Measurements from ENCODE around the gene MLXIP. TPM values are rescaled to one million over a fixed set of nuclear protein-coding genes. Genes with fewer than 3 reads are reported as not detected.
A peak's percentile ranks its signal among the peaks of the same experiment; 100 is the strongest.

The MLXIP gene
- total and polyA plus RNA-seq, 9 of the 15 experiments (the other 6 are each of a cell fraction or from before 2014, with no cell fraction given), result 2.2 to 66.3 (median 18.1) TPM

DNA sequence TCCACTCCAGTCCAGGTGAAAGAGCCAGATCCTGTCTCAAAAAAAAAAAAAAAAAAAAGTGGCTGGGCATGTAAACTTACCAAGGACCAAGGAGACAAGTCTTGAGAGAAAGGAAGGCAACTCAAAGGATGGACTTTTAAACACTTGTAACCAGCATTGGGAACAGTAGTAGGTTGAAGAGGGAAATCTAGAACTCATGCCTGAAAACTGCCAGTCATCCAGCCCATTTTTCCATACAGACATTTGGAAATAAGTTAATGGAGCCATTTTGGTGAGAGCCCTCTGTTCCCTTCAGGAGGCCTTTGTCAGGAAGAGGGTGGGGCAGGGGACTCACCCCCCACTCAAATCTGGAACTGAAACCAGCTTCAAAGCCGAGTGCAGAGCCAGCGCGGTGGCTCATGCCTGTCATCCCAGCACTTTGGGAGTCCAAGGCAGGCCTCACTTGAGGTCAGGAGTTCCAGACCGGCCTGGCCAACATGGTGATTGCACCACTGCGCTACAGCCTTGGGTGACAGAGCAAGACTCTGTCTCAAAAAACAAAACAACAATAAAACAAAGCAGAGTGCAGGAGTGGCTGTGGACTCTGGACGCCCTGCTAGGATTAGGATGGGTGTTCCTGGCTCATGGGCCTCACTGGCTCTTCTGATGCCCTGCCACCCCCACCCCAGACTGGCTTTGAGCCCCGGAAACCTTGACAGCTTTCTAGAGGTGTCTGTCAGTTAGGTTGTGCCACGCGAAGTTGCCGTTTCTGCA, 1.6 kb upstream of the MLXIP start (continued):
- TF ChIP-seq ARHGAP35 (IDR thresholded peaks at IDR 0.05; ENCODE audit: partially characterized antibody), result no peak
- no peak for TF ChIP-seq SAP30 (IDR thresholded peaks at IDR 0.05; ENCODE audit: borderline replicate concordance, insufficient read depth, low read depth, low read length, poor library complexity, severe bottlenecking)
- TF ChIP-seq, protein P1, sequence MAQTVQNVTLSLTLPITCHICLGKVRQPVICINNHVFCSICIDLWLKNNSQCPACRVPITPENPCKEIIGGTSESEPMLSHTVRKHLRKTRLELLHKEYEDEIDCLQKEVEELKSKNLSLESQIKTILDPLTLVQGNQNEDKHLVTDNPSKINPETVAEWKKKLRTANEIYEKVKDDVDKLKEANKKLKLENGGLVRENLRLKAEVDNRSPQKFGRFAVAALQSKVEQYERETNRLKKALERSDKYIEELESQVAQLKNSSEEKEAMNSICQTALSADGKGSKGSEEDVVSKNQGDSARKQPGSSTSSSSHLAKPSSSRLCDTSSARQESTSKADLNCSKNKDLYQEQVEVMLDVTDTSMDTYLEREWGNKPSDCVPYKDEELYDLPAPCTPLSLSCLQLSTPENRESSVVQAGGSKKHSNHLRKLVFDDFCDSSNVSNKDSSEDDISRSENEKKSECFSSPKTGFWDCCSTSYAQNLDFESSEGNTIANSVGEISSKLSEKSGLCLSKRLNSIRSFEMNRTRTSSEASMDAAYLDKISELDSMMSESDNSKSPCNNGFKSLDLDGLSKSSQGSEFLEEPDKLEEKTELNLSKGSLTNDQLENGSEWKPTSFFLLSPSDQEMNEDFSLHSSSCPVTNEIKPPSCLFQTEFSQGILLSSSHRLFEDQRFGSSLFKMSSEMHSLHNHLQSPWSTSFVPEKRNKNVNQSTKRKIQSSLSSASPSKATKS (CRISPR knock-in tag; IDR thresholded peaks at IDR 0.05), result no peak
- TF ChIP-seq, protein P2, sequence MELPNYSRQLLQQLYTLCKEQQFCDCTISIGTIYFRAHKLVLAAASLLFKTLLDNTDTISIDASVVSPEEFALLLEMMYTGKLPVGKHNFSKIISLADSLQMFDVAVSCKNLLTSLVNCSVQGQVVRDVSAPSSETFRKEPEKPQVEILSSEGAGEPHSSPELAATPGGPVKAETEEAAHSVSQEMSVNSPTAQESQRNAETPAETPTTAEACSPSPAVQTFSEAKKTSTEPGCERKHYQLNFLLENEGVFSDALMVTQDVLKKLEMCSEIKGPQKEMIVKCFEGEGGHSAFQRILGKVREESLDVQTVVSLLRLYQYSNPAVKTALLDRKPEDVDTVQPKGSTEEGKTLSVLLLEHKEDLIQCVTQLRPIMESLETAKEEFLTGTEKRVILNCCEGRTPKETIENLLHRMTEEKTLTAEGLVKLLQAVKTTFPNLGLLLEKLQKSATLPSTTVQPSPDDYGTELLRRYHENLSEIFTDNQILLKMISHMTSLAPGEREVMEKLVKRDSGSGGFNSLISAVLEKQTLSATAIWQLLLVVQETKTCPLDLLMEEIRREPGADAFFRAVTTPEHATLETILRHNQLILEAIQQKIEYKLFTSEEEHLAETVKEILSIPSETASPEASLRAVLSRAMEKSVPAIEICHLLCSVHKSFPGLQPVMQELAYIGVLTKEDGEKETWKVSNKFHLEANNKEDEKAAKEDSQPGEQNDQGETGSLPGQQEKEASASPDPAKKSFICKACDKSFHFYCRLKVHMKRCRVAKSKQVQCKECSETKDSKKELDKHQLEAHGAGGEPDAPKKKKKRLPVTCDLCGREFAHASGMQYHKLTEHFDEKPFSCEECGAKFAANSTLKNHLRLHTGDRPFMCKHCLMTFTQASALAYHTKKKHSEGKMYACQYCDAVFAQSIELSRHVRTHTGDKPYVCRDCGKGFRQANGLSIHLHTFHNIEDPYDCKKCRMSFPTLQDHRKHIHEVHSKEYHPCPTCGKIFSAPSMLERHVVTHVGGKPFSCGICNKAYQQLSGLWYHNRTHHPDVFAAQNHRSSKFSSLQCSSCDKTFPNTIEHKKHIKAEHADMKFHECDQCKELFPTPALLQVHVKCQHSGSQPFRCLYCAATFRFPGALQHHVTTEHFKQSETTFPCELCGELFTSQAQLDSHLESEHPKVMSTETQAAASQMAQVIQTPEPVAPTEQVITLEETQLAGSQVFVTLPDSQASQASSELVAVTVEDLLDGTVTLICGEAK (IDR thresholded peaks at IDR 0.05), result no peak
- TF ChIP-seq, protein P2 (CRISPR knock-in tag; IDR thresholded peaks at IDR 0.05), result no peak
- peak; percentile 26; the same call in 1 of the 2 replicates for TF ChIP-seq C11orf30 (IDR thresholded peaks at IDR 0.05; ENCODE audit: low read depth)
- TF ChIP-seq, protein P3, sequence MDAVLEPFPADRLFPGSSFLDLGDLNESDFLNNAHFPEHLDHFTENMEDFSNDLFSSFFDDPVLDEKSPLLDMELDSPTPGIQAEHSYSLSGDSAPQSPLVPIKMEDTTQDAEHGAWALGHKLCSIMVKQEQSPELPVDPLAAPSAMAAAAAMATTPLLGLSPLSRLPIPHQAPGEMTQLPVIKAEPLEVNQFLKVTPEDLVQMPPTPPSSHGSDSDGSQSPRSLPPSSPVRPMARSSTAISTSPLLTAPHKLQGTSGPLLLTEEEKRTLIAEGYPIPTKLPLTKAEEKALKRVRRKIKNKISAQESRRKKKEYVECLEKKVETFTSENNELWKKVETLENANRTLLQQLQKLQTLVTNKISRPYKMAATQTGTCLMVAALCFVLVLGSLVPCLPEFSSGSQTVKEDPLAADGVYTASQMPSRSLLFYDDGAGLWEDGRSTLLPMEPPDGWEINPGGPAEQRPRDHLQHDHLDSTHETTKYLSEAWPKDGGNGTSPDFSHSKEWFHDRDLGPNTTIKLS (IDR thresholded peaks at IDR 0.05; ENCODE audit: borderline replicate concordance, low read depth), result no peak
- no peak for TF ChIP-seq NCOA1 (IDR thresholded peaks at IDR 0.05; ENCODE audit: low read depth)
- TF ChIP-seq, protein P4, sequence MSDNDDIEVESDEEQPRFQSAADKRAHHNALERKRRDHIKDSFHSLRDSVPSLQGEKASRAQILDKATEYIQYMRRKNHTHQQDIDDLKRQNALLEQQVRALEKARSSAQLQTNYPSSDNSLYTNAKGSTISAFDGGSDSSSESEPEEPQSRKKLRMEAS (CRISPR knock-in tag; IDR thresholded peaks at IDR 0.05), result no peak
- 0 out of 2 replicates have a peak, but pooled peaks have one; percentile 44 for TF ChIP-seq POLR2G (IDR thresholded peaks at IDR 0.05; ENCODE audit: low read depth, low read length)
- no peak for TF ChIP-seq NBN (IDR thresholded peaks at IDR 0.05; ENCODE audit: low read depth)
- TF ChIP-seq ZNF778 (CRISPR knock-in tag; IDR thresholded peaks at IDR 0.05), result no peak
- TF ChIP-seq BCOR (IDR thresholded peaks at IDR 0.05), result no peak

All from K562 (cell line).